ENCODE data around the gene TRAF2.

TRAF2 gene

DNA sequence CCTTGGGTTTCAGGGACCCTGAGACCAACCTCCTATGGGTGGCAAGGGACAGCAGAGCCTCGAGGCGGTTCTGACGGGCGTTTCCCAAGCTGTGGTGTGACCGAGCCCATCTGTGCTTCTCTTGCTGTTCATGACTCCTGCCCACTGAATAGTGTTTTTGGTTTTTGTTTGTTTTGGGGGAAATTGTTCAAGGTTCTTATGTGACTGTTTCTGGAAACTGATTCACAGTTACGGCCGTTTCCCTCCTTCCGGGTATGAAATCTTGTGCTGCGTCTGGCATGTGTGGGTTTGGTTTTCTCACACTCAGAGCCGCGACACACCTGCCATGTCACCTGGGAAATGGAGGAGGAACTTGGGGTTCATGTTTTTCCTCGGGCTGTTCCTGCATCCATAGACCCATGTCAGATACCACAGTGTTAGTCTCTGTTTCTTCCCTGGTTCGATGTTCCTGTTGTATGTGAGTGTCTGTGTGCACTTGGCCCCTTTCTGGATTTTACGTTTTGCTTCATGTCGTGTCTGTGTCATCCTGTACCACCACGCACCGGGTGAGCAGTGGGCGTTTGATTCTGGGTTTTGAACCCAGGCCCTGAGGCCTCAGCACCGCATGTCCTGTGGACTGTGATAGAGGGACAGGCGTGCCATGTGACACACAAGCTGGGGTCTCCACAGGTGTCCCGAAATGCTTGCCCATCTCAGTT lies 29.5 kb downstream of the TRAF2 start:
- Histone ChIP-seq H3K79me2 (ENCODE audit: low read length) (peaks cover 51% of the 10 kb centered on the region), H3K4me1 (ENCODE audit: low read length) (no peaks in the 10 kb centered on the region), H4K20me1 (ENCODE audit: insufficient read depth, low read length) (no peaks in the 10 kb centered on the region), H3K4me2 (ENCODE audit: low read depth, low read length) (no peak overlapping the region), H3K27ac (ENCODE audit: low read length) (no peak overlapping the region), H3K9me2 (replicated peaks; ENCODE audit: insufficient read depth, low read length) (no peaks in the 10 kb centered on the region), H3K9ac (ENCODE audit: low read length) (no peak overlapping the region), H3K4me3 (ENCODE audit: low read length) (no peak overlapping the region), H3K36me3 (replicated peaks; ENCODE audit: insufficient read depth, low read length) (peaks cover 11% of the 10 kb centered on the region; the same call in 1 of the 2 replicates), H3F3A (ENCODE audit: insufficient read depth, low read length) (no peaks in the 10 kb centered on the region), H2AFZ (ENCODE audit: low read length) (no peak overlapping the region), H3K9me3 (replicated peaks; ENCODE audit: insufficient read depth, low read length) (no peaks in the 10 kb centered on the region), H3K27me3 (replicated peaks; ENCODE audit: insufficient read depth, low read length) (no peaks in the 10 kb centered on the region)
- TF ChIP-seq EZH2phosphoT487 (IDR thresholded peaks at IDR 0.05; ENCODE audit: low read length) (no peak), EZH2 (optimal IDR thresholded peaks at IDR 0.05; ENCODE audit: low read depth, low read length) (no peak)
- TF ChIP-seq, protein P1, sequence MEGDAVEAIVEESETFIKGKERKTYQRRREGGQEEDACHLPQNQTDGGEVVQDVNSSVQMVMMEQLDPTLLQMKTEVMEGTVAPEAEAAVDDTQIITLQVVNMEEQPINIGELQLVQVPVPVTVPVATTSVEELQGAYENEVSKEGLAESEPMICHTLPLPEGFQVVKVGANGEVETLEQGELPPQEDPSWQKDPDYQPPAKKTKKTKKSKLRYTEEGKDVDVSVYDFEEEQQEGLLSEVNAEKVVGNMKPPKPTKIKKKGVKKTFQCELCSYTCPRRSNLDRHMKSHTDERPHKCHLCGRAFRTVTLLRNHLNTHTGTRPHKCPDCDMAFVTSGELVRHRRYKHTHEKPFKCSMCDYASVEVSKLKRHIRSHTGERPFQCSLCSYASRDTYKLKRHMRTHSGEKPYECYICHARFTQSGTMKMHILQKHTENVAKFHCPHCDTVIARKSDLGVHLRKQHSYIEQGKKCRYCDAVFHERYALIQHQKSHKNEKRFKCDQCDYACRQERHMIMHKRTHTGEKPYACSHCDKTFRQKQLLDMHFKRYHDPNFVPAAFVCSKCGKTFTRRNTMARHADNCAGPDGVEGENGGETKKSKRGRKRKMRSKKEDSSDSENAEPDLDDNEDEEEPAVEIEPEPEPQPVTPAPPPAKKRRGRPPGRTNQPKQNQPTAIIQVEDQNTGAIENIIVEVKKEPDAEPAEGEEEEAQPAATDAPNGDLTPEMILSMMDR (IDR thresholded peaks at IDR 0.05; ENCODE audit: low read length): no peak
- DNase-seq: no peak

DNA sequence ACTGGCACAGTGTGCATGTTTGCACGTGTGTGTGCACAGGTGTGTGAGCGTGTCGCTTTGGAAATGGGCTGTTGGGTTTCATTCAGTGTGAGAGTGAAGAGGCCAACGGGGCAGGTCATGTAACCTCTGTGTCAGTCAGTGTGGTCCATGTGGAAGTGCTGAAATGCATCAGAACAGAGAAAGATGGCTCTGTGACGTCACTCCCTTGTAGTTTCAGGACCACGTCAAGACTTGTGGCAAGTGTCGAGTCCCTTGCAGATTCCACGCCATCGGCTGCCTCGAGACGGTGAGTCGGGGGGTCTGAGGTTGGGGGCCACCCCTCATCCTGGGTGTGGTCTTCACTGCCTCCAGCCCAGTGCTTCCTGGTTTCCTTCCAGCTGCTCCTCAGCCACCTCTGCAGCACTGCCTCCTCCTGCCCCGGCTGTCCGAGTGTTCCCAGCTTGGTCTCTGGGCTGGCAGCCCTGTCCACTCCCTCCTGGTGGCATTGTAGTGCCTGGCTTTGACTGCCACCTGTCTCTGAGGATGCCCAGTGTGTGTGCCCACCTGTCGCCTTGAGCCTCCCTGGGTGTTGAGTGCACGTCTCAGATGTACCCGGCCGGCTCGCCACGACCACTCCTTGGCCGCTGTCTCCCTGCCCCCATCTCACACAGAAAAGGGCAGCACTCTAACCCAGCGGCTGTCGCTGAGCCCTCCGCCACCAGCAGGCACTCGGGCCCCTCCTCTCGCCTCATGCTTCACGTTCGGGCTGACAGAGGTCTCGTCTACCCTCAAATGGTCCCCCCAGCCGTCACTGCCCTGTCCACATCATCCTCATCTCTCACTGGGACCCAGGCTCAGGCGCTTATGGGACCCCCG lies 30.2 kb downstream of the TRAF2 start:
- Histone ChIP-seq H3K4me3 (ENCODE audit: low read length) (no peak overlapping the region), H3K9ac (ENCODE audit: low read length) (no peak overlapping the region), H3K9me3 (replicated peaks; ENCODE audit: insufficient read depth, low read length) (no peaks in the 10 kb centered on the region), H3K36me3 (replicated peaks; ENCODE audit: insufficient read depth, low read length) (peaks cover 11% of the 10 kb centered on the region; the same call in 1 of the 2 replicates), H3K79me2 (ENCODE audit: low read length) (peaks cover 51% of the 10 kb centered on the region), H3K9me2 (replicated peaks; ENCODE audit: insufficient read depth, low read length) (no peaks in the 10 kb centered on the region), H3K27ac (ENCODE audit: low read length) (no peak overlapping the region), H3F3A (ENCODE audit: insufficient read depth, low read length) (no peaks in the 10 kb centered on the region), H2AFZ (ENCODE audit: low read length) (no peak overlapping the region), H3K4me1 (ENCODE audit: low read length) (no peaks in the 10 kb centered on the region), H3K4me2 (ENCODE audit: low read depth, low read length) (no peak overlapping the region), H3K27me3 (replicated peaks; ENCODE audit: insufficient read depth, low read length) (no peaks in the 10 kb centered on the region), H4K20me1 (ENCODE audit: insufficient read depth, low read length) (no peaks in the 10 kb centered on the region)
- TF ChIP-seq, protein P1 (IDR thresholded peaks at IDR 0.05; ENCODE audit: low read length): no peak
- TF ChIP-seq EZH2 (optimal IDR thresholded peaks at IDR 0.05; ENCODE audit: low read depth, low read length) (no peak), EZH2phosphoT487 (IDR thresholded peaks at IDR 0.05; ENCODE audit: low read length) (no peak)
- no peak for DNase-seq

DNA sequence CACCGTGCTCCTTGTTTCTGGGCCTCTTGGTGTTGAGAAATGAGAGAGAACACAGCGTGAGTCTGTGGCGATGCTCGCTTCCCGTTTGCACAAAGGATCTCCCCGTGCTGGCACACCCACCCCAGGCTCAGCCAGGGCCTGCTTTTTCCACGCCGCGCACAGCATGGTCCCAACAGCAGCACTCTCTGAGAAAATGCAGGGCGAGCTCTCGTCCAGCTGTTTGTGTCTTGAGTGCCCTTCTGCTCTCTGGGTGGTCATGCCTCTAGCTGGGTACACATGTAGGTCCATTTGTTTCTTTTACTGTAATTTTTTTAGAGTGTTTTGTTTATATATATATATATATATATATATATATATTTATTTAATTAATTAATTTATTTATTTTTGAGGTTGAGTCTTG lies 31.6 kb downstream of the TRAF2 start:
- Histone ChIP-seq H3K36me3 (replicated peaks; ENCODE audit: insufficient read depth, low read length) (peaks cover 11% of the 10 kb centered on the region; the same call in 1 of the 2 replicates), H3K27me3 (replicated peaks; ENCODE audit: insufficient read depth, low read length) (no peaks in the 10 kb centered on the region), H3K9ac (ENCODE audit: low read length) (no peak overlapping the region), H3K4me3 (ENCODE audit: low read length) (no peak overlapping the region), H3K4me1 (ENCODE audit: low read length) (no peaks in the 10 kb centered on the region), H4K20me1 (ENCODE audit: insufficient read depth, low read length) (no peaks in the 10 kb centered on the region), H3K79me2 (ENCODE audit: low read length) (peaks cover 51% of the 10 kb centered on the region), H2AFZ (ENCODE audit: low read length) (no peak overlapping the region), H3K4me2 (ENCODE audit: low read depth, low read length) (no peak overlapping the region), H3K27ac (ENCODE audit: low read length) (no peak overlapping the region), H3F3A (ENCODE audit: insufficient read depth, low read length) (no peaks in the 10 kb centered on the region), H3K9me3 (replicated peaks; ENCODE audit: insufficient read depth, low read length) (no peaks in the 10 kb centered on the region), H3K9me2 (replicated peaks; ENCODE audit: insufficient read depth, low read length) (no peaks in the 10 kb centered on the region)
- no peak for DNase-seq
- TF ChIP-seq, protein P1 (IDR thresholded peaks at IDR 0.05; ENCODE audit: low read length): no peak
- TF ChIP-seq EZH2phosphoT487 (IDR thresholded peaks at IDR 0.05; ENCODE audit: low read length) (no peak), EZH2 (optimal IDR thresholded peaks at IDR 0.05; ENCODE audit: low read depth, low read length) (no peak)

Data from MM.1S (cell line).